IPS DF 6.9 (cell line): Measurements from ENCODE around the gene PDE6A.
A peak's percentile ranks its signal among the peaks of the same experiment; 100 is the strongest.
"Not testable (repeated sequence)": the region's sequence is repeated elsewhere in the genome, so short reads cannot be mapped to it uniquely, and the experiment has no call there.

ENCODE experiments used
- DNase-seq: peaks from one replicate; pipeline ENCODE4 v3.0.0-alpha.2; 2013; ENCODE audit warnings: low read depth, low spot score
- H3K27ac ChIP-seq: one replicate; pipeline ENCODE4 v1.5.1; 2013; ENCODE audit warnings: low read length, control low read depth
- H3K27me3 ChIP-seq: 2 replicates; pipeline ENCODE4 v1.6.1; 2013; ENCODE audit warnings: mild to moderate bottlenecking, low read length; ENCODE audit not compliant: control insufficient read depth, insufficient read depth
- H3K36me3 ChIP-seq: 2 replicates; pipeline ENCODE4 v1.6.1; 2013; ENCODE audit warnings: low read length; ENCODE audit not compliant: control insufficient read depth, insufficient read depth
- H3K4me1 ChIP-seq: 2 replicates; pipeline ENCODE4 v1.6.1; 2013; ENCODE audit warnings: low read length; ENCODE audit not compliant: control insufficient read depth, insufficient read depth
- H3K4me3 ChIP-seq: 2 replicates; pipeline ENCODE4 v1.5.1; 2013; ENCODE audit warnings: mild to moderate bottlenecking, low read length
- H3K9me3 ChIP-seq: 2 replicates; pipeline ENCODE4 v1.6.1; 2013; ENCODE audit warnings: low read length, inconsistent platforms; ENCODE audit not compliant: control insufficient read depth, insufficient read depth
- WGBS: extraction: QIAGEN DNeasy Blood & Tissue Kit; methylation state at CpG from one replicate; pipeline ENCODE4 v1.1.7; 2013; ENCODE audit warnings: mixed read lengths, missing lambda C conversion rate; ENCODE audit not compliant: insufficient read length, insufficient coverage; 5-methylcytosine and 5-hydroxymethylcytosine counted together

The PDE6A gene

DNA sequence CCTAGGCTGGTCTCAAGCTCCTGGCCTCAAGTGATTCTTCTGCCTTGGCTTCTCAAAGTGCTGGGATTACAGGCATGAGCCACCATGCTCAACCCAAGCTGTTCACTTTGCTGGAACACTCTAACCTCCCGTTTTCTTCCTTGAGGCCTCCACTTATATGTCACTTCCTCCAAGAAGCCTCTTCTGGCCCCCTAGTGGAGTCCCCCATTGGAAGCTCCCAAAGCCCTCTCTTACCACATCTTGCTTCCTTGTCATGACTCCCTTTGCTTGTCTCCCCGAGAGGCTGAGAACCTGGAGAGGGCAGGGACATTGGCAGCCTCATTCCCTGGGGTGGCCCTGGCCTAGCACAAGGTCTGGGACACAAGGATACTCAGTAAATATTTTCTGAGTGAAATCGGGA is 80.8 kb downstream of the PDE6A start:
- no peaks in the 10 kb centered on the region for H3K27me3 ChIP-seq
- H3K27ac ChIP-seq: no peak overlapping the region
- no CpG with 5 or more reads among the region's 3 CpGs for WGBS
- H3K4me3 ChIP-seq: no peak overlapping the region
- no peak for DNase-seq
- no peaks in the 10 kb centered on the region for H3K9me3 ChIP-seq
- H3K36me3 ChIP-seq: no peaks in the 10 kb centered on the region
- no peaks in the 10 kb centered on the region for H3K4me1 ChIP-seq

DNA sequence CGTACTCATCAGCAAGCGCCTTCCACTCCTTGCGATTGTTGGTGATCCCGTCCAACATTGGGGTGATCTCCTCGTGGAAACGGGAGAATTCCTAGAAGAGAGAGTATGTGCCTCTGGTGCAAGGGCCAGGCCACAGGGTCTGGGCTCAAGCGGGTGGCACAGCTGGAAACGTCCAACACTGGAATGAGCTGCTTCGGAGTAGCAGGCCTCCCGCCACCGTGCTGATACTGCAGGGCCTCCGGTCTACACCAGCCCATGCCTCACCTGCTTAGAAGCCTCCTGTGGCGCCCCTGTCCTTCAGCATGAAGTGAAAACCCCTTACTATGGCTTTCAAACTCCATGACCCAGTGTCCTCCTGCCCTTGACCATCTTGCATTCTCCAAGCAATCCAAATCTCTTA is 81.4 kb downstream of the PDE6A start:
- no peaks in the 10 kb centered on the region for H3K27me3 ChIP-seq
- no peaks in the 10 kb centered on the region for H3K4me1 ChIP-seq
- no peak overlapping the region for H3K27ac ChIP-seq
- H3K9me3 ChIP-seq: no peaks in the 10 kb centered on the region
- no peak for DNase-seq
- no peak overlapping the region for H3K4me3 ChIP-seq
- WGBS: no CpG with 5 or more reads among the region's 13 CpGs
- H3K36me3 ChIP-seq: no peaks in the 10 kb centered on the region

DNA sequence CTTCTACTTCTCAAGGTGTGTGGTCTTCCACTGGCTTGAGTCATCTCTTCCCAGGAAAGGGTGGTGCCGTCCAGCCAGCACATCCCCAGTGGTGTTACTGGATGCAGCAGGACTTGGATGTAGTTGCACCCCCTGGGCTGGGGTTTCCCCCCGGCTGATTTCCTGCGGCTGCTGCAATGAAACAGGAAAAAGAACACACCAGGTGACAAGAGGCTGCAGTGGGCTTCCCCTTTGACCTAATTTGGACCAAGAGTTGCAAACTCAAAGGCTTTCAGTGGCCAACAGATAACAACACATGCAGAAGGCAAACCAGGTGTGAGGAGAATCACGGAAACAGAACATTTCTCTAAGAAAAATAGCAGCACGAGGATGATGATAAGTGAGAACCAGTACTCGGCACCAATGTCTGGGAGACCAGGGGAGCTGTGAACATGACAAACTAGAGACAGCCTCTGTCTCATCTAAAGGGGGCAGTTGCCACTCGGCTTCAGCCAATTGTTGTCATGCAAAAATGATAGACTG is 83.7 kb downstream of the PDE6A start:
- WGBS: no CpG with 5 or more reads among the region's 7 CpGs
- H3K4me3 ChIP-seq: no peak overlapping the region
- DNase-seq: no peak
- no peaks in the 10 kb centered on the region for H3K27me3 ChIP-seq
- no peak overlapping the region for H3K27ac ChIP-seq
- H3K4me1 ChIP-seq: no peaks in the 10 kb centered on the region
- no peaks in the 10 kb centered on the region for H3K9me3 ChIP-seq
- no peaks in the 10 kb centered on the region for H3K36me3 ChIP-seq

DNA sequence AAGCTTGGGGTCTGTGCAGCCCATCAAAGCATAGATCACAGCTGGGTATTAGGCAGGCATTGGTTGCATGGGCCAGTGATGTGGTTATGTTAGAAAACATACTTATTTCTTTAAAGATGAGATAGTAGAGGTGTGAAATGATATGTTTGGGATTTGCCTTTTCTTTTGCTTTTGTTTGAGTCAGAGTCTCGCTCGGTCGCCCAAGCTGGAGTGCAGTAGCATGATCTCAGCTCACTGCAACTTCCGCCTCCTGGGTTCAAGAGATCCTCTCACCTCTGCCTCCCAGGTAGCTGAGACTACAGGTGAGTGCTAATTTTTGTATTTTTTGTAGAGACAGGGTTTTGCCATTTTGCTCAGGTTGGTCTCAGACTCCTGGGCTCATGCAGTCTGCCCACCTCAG is 84.8 kb downstream of the PDE6A start:
- H3K4me1 ChIP-seq: no peaks in the 10 kb centered on the region
- WGBS: no CpG with 5 or more reads among the region's 4 CpGs
- no peaks in the 10 kb centered on the region for H3K36me3 ChIP-seq
- H3K4me3 ChIP-seq: no peak overlapping the region
- DNase-seq: no peak
- no peaks in the 10 kb centered on the region for H3K27me3 ChIP-seq
- H3K27ac ChIP-seq: no peak overlapping the region
- H3K9me3 ChIP-seq: no peaks in the 10 kb centered on the region

DNA sequence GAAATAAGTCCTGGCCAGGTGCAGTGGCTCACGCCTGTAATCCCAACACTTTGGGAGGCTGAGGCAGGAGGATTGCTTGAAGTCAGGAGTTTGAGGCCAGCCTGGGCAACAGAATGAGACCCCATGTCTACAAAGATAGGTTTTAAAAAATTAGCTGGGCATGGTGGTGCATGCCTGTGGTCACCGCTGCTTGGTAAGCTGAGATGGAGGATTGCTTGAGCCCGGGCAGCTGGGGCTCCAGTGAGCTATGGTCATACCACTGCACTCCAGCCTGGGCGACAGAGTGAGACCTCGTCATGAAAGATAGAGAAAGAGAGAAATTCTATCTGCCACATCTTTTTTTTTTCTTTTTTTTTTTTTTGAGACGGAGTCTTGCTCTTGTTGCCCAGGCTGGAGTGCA is 86.1 kb downstream of the PDE6A start:
- not testable (repeated sequence) for H3K36me3 ChIP-seq, H3K4me3 ChIP-seq, H3K27ac ChIP-seq, DNase-seq, H3K9me3 ChIP-seq, H3K4me1 ChIP-seq, H3K27me3 ChIP-seq
- WGBS: no CpG with 5 or more reads among the region's 6 CpGs

DNA sequence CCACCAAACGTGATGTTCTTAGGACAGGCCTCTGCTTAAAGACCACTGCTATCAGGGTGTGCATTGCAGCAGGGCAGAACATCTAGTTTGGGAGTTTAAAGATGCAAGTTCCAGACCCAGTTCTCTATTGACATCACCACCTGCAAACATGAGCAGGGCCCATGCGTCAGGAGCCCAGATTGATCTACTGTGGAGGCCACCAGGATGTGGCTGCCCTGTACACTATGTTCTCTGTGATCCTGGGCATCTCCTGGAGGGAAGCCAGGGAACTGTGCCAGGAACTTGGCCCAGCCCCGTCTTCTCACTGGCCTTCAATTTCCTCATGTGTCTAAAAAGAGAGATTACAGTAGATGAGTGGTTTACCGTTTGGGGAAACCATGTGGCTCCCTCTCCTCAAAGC is 87.1 kb downstream of the PDE6A start:
- Histone ChIP-seq H3K36me3 (no peaks in the 10 kb centered on the region), H3K27me3 (no peaks in the 10 kb centered on the region), H3K9me3 (no peaks in the 10 kb centered on the region), H3K4me1 (no peaks in the 10 kb centered on the region), H3K4me3 (no peak overlapping the region), H3K27ac (no peak overlapping the region)
- no peak for DNase-seq
- no CpG with 5 or more reads among the region's 4 CpGs for WGBS

DNA sequence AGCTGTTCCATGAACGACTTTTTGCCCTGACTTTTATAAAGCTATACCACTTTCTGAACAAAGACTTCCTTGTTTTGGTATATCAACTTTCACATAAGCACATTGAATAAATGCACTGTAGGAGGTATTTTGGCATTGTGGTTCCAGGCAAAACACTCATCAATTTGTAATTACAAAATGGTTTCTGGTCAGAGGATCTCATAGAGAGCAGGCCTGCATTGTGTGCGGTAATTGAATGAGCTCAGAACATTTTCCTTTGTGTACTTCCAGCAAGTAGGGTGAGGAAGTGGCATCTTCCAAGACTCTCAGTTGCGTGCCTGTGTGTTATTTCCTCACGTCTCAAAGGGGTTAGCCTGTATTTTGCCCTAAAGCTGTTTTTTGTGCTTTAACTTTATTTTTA is 89.2 kb downstream of the PDE6A start:
- H3K27me3 ChIP-seq: no peaks in the 10 kb centered on the region
- H3K4me3 ChIP-seq: no peak overlapping the region
- no peak for DNase-seq
- no peak overlapping the region for H3K27ac ChIP-seq
- no peaks in the 10 kb centered on the region for H3K4me1 ChIP-seq
- H3K9me3 ChIP-seq: no peaks in the 10 kb centered on the region
- no CpG with 5 or more reads among the region's 4 CpGs for WGBS
- no peaks in the 10 kb centered on the region for H3K36me3 ChIP-seq

DNA sequence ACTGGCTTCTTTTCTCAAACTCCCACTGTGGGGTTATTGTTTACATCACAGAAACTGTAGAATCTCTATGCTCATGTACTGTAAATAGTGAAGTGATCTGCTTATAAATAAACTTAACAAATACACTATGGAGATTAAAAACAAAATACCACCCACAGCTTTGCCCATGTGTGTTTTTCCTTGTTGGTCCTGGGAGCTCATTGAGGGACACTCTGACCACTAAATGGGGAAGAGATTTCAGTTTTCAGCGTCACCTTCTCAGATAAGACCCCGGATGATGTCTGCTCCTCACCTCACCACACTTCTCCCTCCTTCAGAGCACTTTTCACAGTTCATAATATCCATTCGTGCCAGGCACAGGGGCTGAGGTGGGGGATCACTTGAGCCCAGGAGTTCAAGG is 89.7 kb downstream of the PDE6A start:
- Histone ChIP-seq H3K4me1 (no peaks in the 10 kb centered on the region), H3K27ac (no peak overlapping the region), H3K9me3 (no peaks in the 10 kb centered on the region), H3K27me3 (no peaks in the 10 kb centered on the region), H3K4me3 (no peak overlapping the region), H3K36me3 (no peaks in the 10 kb centered on the region)
- no CpG with 5 or more reads among the region's 3 CpGs for WGBS
- DNase-seq: no peak

DNA sequence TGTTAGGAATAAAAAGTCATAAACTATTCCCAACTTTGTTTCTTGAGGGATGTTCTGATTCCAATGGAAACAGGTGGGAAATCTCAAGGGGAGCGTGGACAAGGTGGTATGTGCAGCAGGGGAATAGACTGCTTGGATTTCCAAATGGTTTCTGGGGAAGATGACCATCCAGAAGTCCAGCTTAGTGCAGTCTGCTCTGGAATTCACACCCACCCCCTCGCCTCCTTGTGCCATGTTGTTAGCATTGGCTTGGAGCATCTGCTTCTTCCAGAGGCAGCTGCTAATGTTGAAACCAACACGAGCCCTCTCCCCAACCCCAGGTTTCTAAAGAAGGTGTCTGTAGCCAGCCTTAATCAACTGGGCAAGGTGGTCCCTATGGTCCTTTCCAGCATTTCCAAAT is 90.9 kb downstream of the PDE6A start:
- H3K27ac ChIP-seq: no peak overlapping the region
- no peaks in the 10 kb centered on the region for H3K36me3 ChIP-seq
- H3K27me3 ChIP-seq: no peaks in the 10 kb centered on the region
- H3K4me1 ChIP-seq: no peaks in the 10 kb centered on the region
- H3K9me3 ChIP-seq: no peaks in the 10 kb centered on the region
- DNase-seq: no peak
- no peak overlapping the region for H3K4me3 ChIP-seq
- WGBS: no CpG with 5 or more reads among the region's 3 CpGs

DNA sequence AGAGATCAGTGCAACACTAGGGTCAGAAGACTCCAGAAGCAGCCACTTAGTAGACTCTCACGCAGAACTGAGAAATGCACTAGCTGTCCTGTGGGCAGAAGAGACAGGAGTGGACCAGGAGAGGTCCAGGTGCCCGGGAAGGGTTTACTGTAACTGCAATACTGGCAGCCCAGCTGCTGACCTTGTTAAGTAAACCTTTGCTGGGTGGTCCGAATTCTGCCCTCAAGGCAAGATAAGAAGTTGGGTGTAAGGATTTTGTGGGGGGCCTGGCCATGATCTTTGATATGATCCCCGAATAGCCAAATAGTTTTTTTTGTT is 91.3 kb downstream of the PDE6A start:
- Histone ChIP-seq H3K4me3 (no peak overlapping the region), H3K9me3 (no peaks in the 10 kb centered on the region), H3K27ac (no peak overlapping the region), H3K4me1 (no peaks in the 10 kb centered on the region), H3K27me3 (no peaks in the 10 kb centered on the region), H3K36me3 (no peaks in the 10 kb centered on the region)
- DNase-seq: no peak
- WGBS: no CpG with 5 or more reads among the region's 4 CpGs

DNA sequence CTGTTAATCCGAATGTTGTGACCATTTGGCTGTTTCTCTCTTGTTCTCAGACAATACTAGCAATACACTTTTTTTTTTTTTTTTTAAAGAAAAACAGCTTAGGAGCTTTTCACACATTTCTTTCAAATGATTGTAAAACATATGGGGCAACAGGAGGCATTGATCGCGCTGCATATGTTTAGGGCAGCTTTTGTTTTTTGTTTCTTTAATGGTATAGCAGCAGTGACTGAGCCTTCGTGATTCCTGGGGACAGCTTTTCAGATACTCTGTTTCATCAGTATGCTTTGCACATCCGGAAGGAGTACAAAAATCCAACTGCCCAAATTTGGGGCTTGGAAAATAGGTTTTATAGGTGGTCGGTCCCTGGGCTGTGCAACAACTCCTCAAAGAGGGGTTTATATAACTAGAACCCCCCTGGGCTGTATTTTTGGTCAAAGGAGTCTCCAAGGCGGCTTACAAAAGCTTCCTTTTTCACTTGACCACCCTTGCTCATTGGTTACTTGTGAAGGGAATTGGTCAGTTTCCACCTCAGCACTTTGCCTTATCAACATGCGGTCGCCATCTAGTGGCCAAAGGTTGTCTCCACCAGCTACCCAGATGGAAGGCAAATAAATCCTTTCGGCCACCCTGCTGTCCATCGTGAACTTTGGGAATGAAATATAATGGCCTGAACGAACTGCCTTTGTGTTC is 91.8 kb downstream of the PDE6A start:
- H3K27me3 ChIP-seq: no peaks in the 10 kb centered on the region
- H3K27ac ChIP-seq: no peak overlapping the region
- H3K4me3 ChIP-seq: no peak overlapping the region
- H3K4me1 ChIP-seq: no peaks in the 10 kb centered on the region
- no peaks in the 10 kb centered on the region for H3K9me3 ChIP-seq
- no peaks in the 10 kb centered on the region for H3K36me3 ChIP-seq
- DNase-seq: peak; percentile 57
- no CpG with 5 or more reads among the region's 12 CpGs for WGBS
